Astrocyte (in vitro differentiated cells and primary cell): ENCODE measurements around the gene CCDC141.

Source experiments
- CTCF ChIP-seq: IDR thresholded peaks from 2 replicates; pipeline ENCODE4 v1.5.1; 2011; ENCODE audit warnings: low read depth, mild to moderate bottlenecking, inconsistent platforms, low read length, moderate library complexity; ENCODE audit not compliant: insufficient read depth
- EZH2 ChIP-seq: IDR thresholded peaks from 2 replicates; pipeline ENCODE4 v1.6.1; 2012; ENCODE audit warnings: mild to moderate bottlenecking, low read length, inconsistent platforms; ENCODE audit not compliant: insufficient read depth

GRCh38 chr2:178800510-178800909 lies 249.4 kb downstream of the CCDC141 start:
- TF ChIP-seq CTCF (no peak), EZH2 (no peak)
